Putamen (tissue), 1 donor: ENCODE measurements around the gene DKK2.

ENCODE experiments used
- DNase-seq: peaks from one replicate; pipeline ENCODE4 v3.0.0-alpha.2; 2016; ENCODE audit warnings: low spot score

Gene DKK2

GRCh38 chr4:107017443-107018343 lies 18.4 kb downstream of the DKK2 start:
- DNase-seq, result no peak

- DNase-seq, result no peak
Observed at GRCh38 chr4:107011312-107011711, 24.8 kb downstream of the DKK2 start.

- no peak for DNase-seq
Observed at GRCh38 chr4:107009196-107009968, 26.7 kb downstream of the DKK2 start.

- no peak for DNase-seq
Observed at GRCh38 chr4:107008115-107008514, 28.0 kb downstream of the DKK2 start.

- no peak for DNase-seq
Observed at GRCh38 chr4:107006218-107006617, 29.9 kb downstream of the DKK2 start.

- DNase-seq, result no peak
Observed at GRCh38 chr4:106996490-106996889, 39.6 kb downstream of the DKK2 start.

- no peak for DNase-seq
Observed at GRCh38 chr4:106993827-106994226, 42.3 kb downstream of the DKK2 start.

- DNase-seq, result no peak
Observed at GRCh38 chr4:106987311-106987710, 48.8 kb downstream of the DKK2 start.

- no peak for DNase-seq
Observed at GRCh38 chr4:106986486-106986885, 49.6 kb downstream of the DKK2 start.

GRCh38 chr4:106985830-106986229 lies 50.3 kb downstream of the DKK2 start:
- DNase-seq, result no peak

- DNase-seq, result no peak
Observed at GRCh38 chr4:106982711-106983211, 53.4 kb downstream of the DKK2 start.

GRCh38 chr4:106981431-106981830 lies 54.7 kb downstream of the DKK2 start:
- no peak for DNase-seq

GRCh38 chr4:106979476-106979875 lies 56.6 kb downstream of the DKK2 start:
- DNase-seq, result no peak

- no peak for DNase-seq
Observed at GRCh38 chr4:106978046-106978774, 57.9 kb downstream of the DKK2 start.

- peak; percentile 6 for DNase-seq
Observed at GRCh38 chr4:106971636-106972035, 64.5 kb downstream of the DKK2 start.

GRCh38 chr4:106967892-106968291 lies 68.2 kb downstream of the DKK2 start:
- DNase-seq, result no peak

- no peak for DNase-seq
Observed at GRCh38 chr4:106953036-106953705, 82.9 kb downstream of the DKK2 start.

GRCh38 chr4:106951891-106952290 lies 84.2 kb downstream of the DKK2 start:
- no peak for DNase-seq

- no peak for DNase-seq
Observed at GRCh38 chr4:106941841-106942240, 94.3 kb downstream of the DKK2 start.

GRCh38 chr4:106930522-106930921 lies 105.6 kb downstream of the DKK2 start:
- DNase-seq, result no peak

GRCh38 chr4:106929248-106929647 lies 106.9 kb downstream of the DKK2 start:
- DNase-seq, result no peak

- DNase-seq, result no peak
Observed at GRCh38 chr4:106914223-106914622, 121.9 kb downstream of the DKK2 start.
